DMS114 treated with DMSO at 0.1 percent for 48 hours (cell line): ENCODE measurements around the gene NCL.

Source experiments
- DNase-seq: peaks from one replicate; lab custom pipeline; 2025; ENCODE audit not compliant: unreplicated experiment; lab: John Stamatoyannopoulos, UW

The NCL gene

GRCh38 chr2:231463698-231464575 lies at the start of gene NCL:
Gene NCL (minus strand): TSS chr2:231464484. CDS start chr2:231464353, 131 bp downstream.
- peak; percentile 70 for DNase-seq

GRCh38 chr2:231513746-231514224 lies 49.5 kb upstream of the NCL start:
- no peak for DNase-seq

- no peak for DNase-seq
Measured at GRCh38 chr2:231512222-231512621, 47.9 kb upstream of the NCL start.

- DNase-seq = no peak
Measured at GRCh38 chr2:231503766-231504165, 39.5 kb upstream of the NCL start.

GRCh38 chr2:231502596-231502995 lies 38.3 kb upstream of the NCL start:
- no peak for DNase-seq

GRCh38 chr2:231497651-231498050 lies 33.4 kb upstream of the NCL start:
- DNase-seq = no peak

- DNase-seq = no peak
Measured at GRCh38 chr2:231494669-231495068, 30.4 kb upstream of the NCL start.

GRCh38 chr2:231490801-231491200 lies 26.5 kb upstream of the NCL start:
- no peak for DNase-seq

- DNase-seq = no peak
Measured at GRCh38 chr2:231489990-231490389, 25.7 kb upstream of the NCL start.

GRCh38 chr2:231488331-231488730 lies 24.0 kb upstream of the NCL start:
- DNase-seq = no peak

GRCh38 chr2:231486851-231487596 lies 22.7 kb upstream of the NCL start:
- DNase-seq = no peak

GRCh38 chr2:231483398-231484329 lies 19.4 kb upstream of the NCL start:
- no peak for DNase-seq

GRCh38 chr2:231482806-231483391 lies 18.6 kb upstream of the NCL start:
- no peak for DNase-seq

- no peak for DNase-seq
Measured at GRCh38 chr2:231480781-231481180, 16.5 kb upstream of the NCL start.

- DNase-seq = no peak
Measured at GRCh38 chr2:231479455-231479854, 15.2 kb upstream of the NCL start.

GRCh38 chr2:231476920-231477319 lies 12.6 kb upstream of the NCL start:
- DNase-seq = no peak

GRCh38 chr2:231475965-231476364 lies 11.7 kb upstream of the NCL start:
- no peak for DNase-seq

- DNase-seq = no peak
Measured at GRCh38 chr2:231472816-231473215, 8.5 kb upstream of the NCL start.

- no peak for DNase-seq
Measured at GRCh38 chr2:231470246-231470900, 6.1 kb upstream of the NCL start.

GRCh38 chr2:231469583-231469950 lies 5.3 kb upstream of the NCL start:
- DNase-seq = no peak
